A549 (cell line): ENCODE measurements around the gene FOXK1. TPM values are rescaled to one million over a fixed set of nuclear protein-coding genes. Genes with fewer than 3 reads are reported as not detected.

ENCODE experiments used
- ATAC-seq, 2 experiments: fragments of 200-7000 bp in 1 of 2; fragments of >200 bp in 1 of 2; cut with Nextera tagmentation in 1 of 2; cut with Tn5 transposase in 1 of 2; 3 replicates each; pipeline versions ENCODE4 v1.8.0 to v1.9.1; 2018 to 2020; ENCODE audit warnings: mild to moderate bottlenecking in 1 of 2, moderate library complexity in 1 of 2
- CTCF ChIA-PET: fragments of 300-600 bp; sonication (Branson Sonifier 250); formaldehyde crosslinking; extraction: SDS; loops from one replicate; lab custom pipeline; 2021; ENCODE audit warnings: antibody characterized with exemption, inconsistent platforms; lab: Yijun Ruan, JAX
- POLR2A ChIA-PET: fragments of 350-600 bp; formaldehyde crosslinking; extraction: SDS; loops from one replicate; lab custom pipeline; 2021; ENCODE audit warnings: antibody characterized with exemption, inconsistent platforms; lab: Yijun Ruan, JAX
- DNase-seq, 2 experiments: peaks; one replicate each; pipeline versions ENCODE4 v3.0.0 to v3.0.0-alpha.2; 2011 to 2016; ENCODE audit warnings: low read depth in 1 of 2, low spot score in 1 of 2
- FAIRE-seq: peaks from 2 replicates; lab custom pipeline; 2011; peaks lifted over from hg19 to GRCh38; lab: Jason Lieb, UNC
- H3K27ac ChIP-seq, 2 experiments: fragments of >200 bp; sonication (Bioruptor Twin); formaldehyde crosslinking; 3 replicates each; pipeline ENCODE4 v1.5.1; 2016 to 2017
- H3K4me1 ChIP-seq: fragments of >200 bp; sonication (Bioruptor Twin); formaldehyde crosslinking; 3 replicates; pipeline ENCODE4 v1.6.1; 2016
- H3K4me2 ChIP-seq: fragments of >200 bp; sonication (Bioruptor Twin); formaldehyde crosslinking; 3 replicates; pipeline ENCODE4 v1.6.1; 2016
- H3K4me3 ChIP-seq: fragments of >200 bp; sonication (Bioruptor Twin); formaldehyde crosslinking; 3 replicates; pipeline ENCODE4 v1.5.1; 2016
- H3K9me3 ChIP-seq: fragments of >200 bp; sonication (Bioruptor Twin); formaldehyde crosslinking; 3 replicates; pipeline ENCODE4 v1.6.1; 2016
- BHLHE40 ChIP-seq: IDR thresholded peaks from 2 replicates; pipeline ENCODE4 v1.6.1; 2012; ENCODE audit warnings: low read depth, low read length, inconsistent platforms
- CEBPB ChIP-seq, 2 experiments: fragments of >200 bp in 1 of 2; sonication (Bioruptor Twin) in 1 of 2; formaldehyde crosslinking in 1 of 2; IDR thresholded peaks; 2 replicates each; pipeline ENCODE4 v1.6.1; 2012 to 2016
- CHD2 ChIP-seq: fragments of 150-350 bp; IDR thresholded peaks from 2 replicates; pipeline ENCODE4 v1.6.1; 2014; ENCODE audit warnings: low read length; ENCODE audit not compliant: partially characterized antibody
- ESRRA ChIP-seq: fragments of 150-350 bp; IDR thresholded peaks from 2 replicates; pipeline ENCODE4 v1.6.1; 2014; ENCODE audit warnings: mild to moderate bottlenecking, low read length, borderline replicate concordance
- FOXS1 ChIP-seq: fragments of 250-450 bp; sonication (Bioruptor Pico); IDR thresholded peaks from 2 replicates; pipeline ENCODE4 v1.5.0; 2020; ENCODE audit warnings: mild to moderate bottlenecking, moderate library complexity
- JUNB ChIP-seq: fragments of >200 bp; sonication (Bioruptor Twin); formaldehyde crosslinking; IDR thresholded peaks from 2 replicates; pipeline ENCODE4 v1.6.1; 2016
- NPAS2 ChIP-seq: fragments of 250-450 bp; sonication (Bioruptor Pico); IDR thresholded peaks from 2 replicates; pipeline ENCODE4 v1.8.0; 2022; ENCODE audit warnings: mild to moderate bottlenecking, moderate library complexity, borderline replicate concordance
- POLR2AphosphoS2 ChIP-seq: conservative IDR thresholded peaks from 2 replicates; pipeline ENCODE4 v1.6.1; 2012; ENCODE audit warnings: low read length, improper control_type of control experiment, inconsistent platforms
- RAD21 ChIP-seq, 2 experiments: fragments of >200 bp in 1 of 2; sonication (Bioruptor Twin) in 1 of 2; formaldehyde crosslinking in 1 of 2; IDR thresholded peaks in 1 of 2; conservative IDR thresholded peaks in 1 of 2; 2 replicates in 1 of 2; 3 replicates in 1 of 2; pipeline ENCODE4 v1.6.1; 2012 to 2018; ENCODE audit warnings: inconsistent platforms in 1 of 2
- RARB ChIP-seq: fragments of 250-450 bp; sonication (Bioruptor Pico); IDR thresholded peaks from 2 replicates; pipeline ENCODE4 v1.8.0; 2021; ENCODE audit warnings: mild to moderate bottlenecking, moderate library complexity
- RCOR1 ChIP-seq: fragments of 150-350 bp; IDR thresholded peaks from 2 replicates; pipeline ENCODE4 v1.6.1; 2014; ENCODE audit warnings: antibody characterized with exemption, low read length, low read depth
- TFCP2L1 ChIP-seq: fragments of 250-450 bp; sonication (Bioruptor Pico); IDR thresholded peaks from 2 replicates; pipeline ENCODE4 v1.5.0; 2021; ENCODE audit warnings: mild to moderate bottlenecking
- ZSCAN20 ChIP-seq: fragments of 250-450 bp; sonication (Bioruptor Pico); IDR thresholded peaks from 2 replicates; pipeline ENCODE4 v1.8.0; 2022; ENCODE audit warnings: mild to moderate bottlenecking, moderate library complexity
- WGBS: methylation state at CpG from one replicate; pipeline ENCODE4 v1.1.6; 2017; ENCODE audit errors: missing lambda C conversion rate; 5-methylcytosine and 5-hydroxymethylcytosine counted together
- polyA plus RNA-seq, 4 experiments: library from polyadenylated mRNA; depleted of rRNA in 3 of 4; stranded (reverse); fragments of >200 nt; fragmentation: RNase III in 1 of 4; extraction: RNeasy Plus Mini Kit Qiagen cat#74134 plus additional on column Dnase treatment in 1 of 4; gene quantifications; 2 replicates in 3 of 4; 3 replicates in 1 of 4; pipeline ENCODE4 v1.2.3, GENCODE V29; 2011 to 2017
- TF ChIP-seq, protein P1 (sequence below): fragments of >200 bp; sonication (Bioruptor Twin); formaldehyde crosslinking; IDR thresholded peaks from 3 replicates; pipeline ENCODE4 v1.6.1; 2016
- TF ChIP-seq, protein P2 (sequence below): IDR thresholded peaks from 2 replicates; pipeline ENCODE4 v1.6.1; 2012
- TF ChIP-seq, protein P3 (sequence below): IDR thresholded peaks from 2 replicates; pipeline ENCODE4 v1.6.1; 2012
- TF ChIP-seq, protein P4 (sequence below): IDR thresholded peaks from 2 replicates; pipeline ENCODE4 v1.6.1; 2012; ENCODE audit warnings: low read depth, borderline replicate concordance

Gene FOXK1
- polyA plus RNA-seq, 2 of the 4 experiments (the other 2 are of a cell fraction) = 6.8 to 10.9 TPM

DNA sequence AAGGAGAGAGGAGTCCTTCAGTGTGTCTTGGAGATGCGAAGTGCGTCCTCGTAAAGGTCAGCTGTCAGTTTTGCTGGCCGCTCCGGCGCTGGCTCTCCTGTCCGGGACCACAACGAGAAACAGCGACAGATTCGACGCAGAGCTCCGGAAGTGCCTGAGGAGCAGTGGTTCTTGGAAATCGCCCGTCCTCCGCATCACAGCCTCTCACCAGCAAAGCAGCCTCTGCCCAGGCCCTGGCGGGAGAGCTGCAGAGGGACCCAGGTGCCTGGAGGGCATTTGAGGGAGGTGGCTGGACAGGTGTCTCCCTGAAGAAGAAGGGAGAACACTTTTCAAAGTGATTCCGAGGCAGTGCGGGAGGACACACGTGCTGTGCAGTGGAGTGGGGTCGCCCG, 81.7 kb downstream of the FOXK1 start:
- CTCF ChIA-PET = interaction anchor here (1.1 kb wide), 1 partner anchor 10 kb away, joined by 4 read pairs; no protein-coding TSS in a partner anchor
- Histone ChIP-seq H3K9me3 (no peaks in the 10 kb centered on the region), H3K4me2 (no peak overlapping the region), H3K4me3 (no peak overlapping the region), H3K27ac (no peak overlapping the region), H3K4me1 (no peaks in the 10 kb centered on the region)
- ATAC-seq (no peak), DNase-seq (no peak), FAIRE-seq (no peak)
- WGBS = 97% methylated on average over 21 of the region's 21 CpGs
- TF ChIP-seq RCOR1 = no peak
- TF ChIP-seq RAD21 (conservative IDR thresholded peaks at IDR 0.05 in 1 of 2, IDR thresholded peaks at IDR 0.05 in 1 of 2) = no peak
- no peak for TF ChIP-seq TFCP2L1 (CRISPR knock-in tag)
- no peak for TF ChIP-seq JUNB
- TF ChIP-seq, protein P1, sequence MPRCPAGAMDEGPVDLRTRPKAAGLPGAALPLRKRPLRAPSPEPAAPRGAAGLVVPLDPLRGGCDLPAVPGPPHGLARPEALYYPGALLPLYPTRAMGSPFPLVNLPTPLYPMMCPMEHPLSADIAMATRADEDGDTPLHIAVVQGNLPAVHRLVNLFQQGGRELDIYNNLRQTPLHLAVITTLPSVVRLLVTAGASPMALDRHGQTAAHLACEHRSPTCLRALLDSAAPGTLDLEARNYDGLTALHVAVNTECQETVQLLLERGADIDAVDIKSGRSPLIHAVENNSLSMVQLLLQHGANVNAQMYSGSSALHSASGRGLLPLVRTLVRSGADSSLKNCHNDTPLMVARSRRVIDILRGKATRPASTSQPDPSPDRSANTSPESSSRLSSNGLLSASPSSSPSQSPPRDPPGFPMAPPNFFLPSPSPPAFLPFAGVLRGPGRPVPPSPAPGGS = no peak
- TF ChIP-seq, protein P2, sequence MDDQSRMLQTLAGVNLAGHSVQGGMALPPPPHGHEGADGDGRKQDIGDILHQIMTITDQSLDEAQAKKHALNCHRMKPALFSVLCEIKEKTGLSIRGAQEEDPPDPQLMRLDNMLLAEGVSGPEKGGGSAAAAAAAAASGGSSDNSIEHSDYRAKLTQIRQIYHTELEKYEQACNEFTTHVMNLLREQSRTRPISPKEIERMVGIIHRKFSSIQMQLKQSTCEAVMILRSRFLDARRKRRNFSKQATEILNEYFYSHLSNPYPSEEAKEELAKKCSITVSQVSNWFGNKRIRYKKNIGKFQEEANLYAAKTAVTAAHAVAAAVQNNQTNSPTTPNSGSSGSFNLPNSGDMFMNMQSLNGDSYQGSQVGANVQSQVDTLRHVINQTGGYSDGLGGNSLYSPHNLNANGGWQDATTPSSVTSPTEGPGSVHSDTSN = no peak
- TF ChIP-seq CEBPB (IDR thresholded peaks at IDR 0.05) = no peak
- TF ChIP-seq, protein P3, sequence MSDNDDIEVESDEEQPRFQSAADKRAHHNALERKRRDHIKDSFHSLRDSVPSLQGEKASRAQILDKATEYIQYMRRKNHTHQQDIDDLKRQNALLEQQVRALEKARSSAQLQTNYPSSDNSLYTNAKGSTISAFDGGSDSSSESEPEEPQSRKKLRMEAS = no peak
- no peak for TF ChIP-seq FOXS1 (CRISPR knock-in tag)
- TF ChIP-seq POLR2AphosphoS2 = no peak
- POLR2A ChIA-PET = no interaction called here

DNA sequence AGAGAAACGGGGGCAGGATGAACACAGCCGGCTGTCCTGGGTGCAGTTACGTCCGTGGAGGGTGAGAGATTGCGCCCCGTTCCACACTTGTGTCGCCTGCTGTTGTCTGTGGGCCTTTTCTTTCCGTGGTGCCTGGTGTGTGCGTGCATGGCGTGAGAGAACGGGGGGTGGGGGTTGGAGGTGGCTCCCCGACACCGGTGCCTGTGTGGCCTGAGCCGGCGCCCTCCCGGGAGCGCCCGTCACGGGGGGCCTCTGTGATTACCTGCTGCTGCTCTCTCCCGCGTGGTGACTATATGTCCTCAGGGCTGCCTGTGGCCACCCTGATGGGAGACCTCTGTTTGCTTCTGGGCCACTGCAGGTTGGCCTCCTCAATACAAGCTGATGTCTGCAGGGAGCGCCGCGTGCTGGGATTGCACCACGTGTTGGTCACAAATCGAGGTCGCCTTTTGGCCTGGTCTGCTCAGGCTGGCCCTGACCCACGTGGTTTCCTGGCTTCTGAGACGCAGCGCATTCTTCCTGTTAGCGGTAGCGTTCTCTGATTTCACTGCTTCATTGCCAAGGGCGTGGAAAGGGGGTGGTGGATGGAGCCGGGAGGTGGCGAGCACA, 82.4 kb downstream of the FOXK1 start:
- no peak for FAIRE-seq
- no peaks in the 10 kb centered on the region for H3K4me1 ChIP-seq
- no peak overlapping the region for H3K4me3 ChIP-seq
- no peak overlapping the region for H3K27ac ChIP-seq
- ChIA-PET POLR2A (no interaction called here), CTCF (interaction anchor here (1.1 kb wide), 1 partner anchor 10 kb away, joined by 4 read pairs; no protein-coding TSS in a partner anchor)
- no peak for ATAC-seq
- no peaks in the 10 kb centered on the region for H3K9me3 ChIP-seq
- TF ChIP-seq RARB (CRISPR knock-in tag) = no peak
- no peak for TF ChIP-seq BHLHE40
- TF ChIP-seq CHD2 = no peak
- TF ChIP-seq NPAS2 (CRISPR knock-in tag) = no peak
- TF ChIP-seq ESRRA = no peak
- TF ChIP-seq POLR2AphosphoS2 = 0 out of 2 replicates have a peak, but pooled peaks have one; percentile 2
- TF ChIP-seq, protein P2 = no peak
- TF ChIP-seq ZSCAN20 = no peak
- TF ChIP-seq, protein P4, sequence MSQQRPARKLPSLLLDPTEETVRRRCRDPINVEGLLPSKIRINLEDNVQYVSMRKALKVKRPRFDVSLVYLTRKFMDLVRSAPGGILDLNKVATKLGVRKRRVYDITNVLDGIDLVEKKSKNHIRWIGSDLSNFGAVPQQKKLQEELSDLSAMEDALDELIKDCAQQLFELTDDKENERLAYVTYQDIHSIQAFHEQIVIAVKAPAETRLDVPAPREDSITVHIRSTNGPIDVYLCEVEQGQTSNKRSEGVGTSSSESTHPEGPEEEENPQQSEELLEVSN = no peak
- TF ChIP-seq, all 56 proteins: peak for 1
- DNase-seq = no peak
- no peak overlapping the region for H3K4me2 ChIP-seq
- 93% methylated on average over 34 of the region's 35 CpGs for WGBS
